Stimulated activated CD8-positive, alpha-beta memory T cell treated with anti-CD3 and anti-CD28 coated beads, Interleukin-4, amount 100 ng/mL, for 1 hour (primary cell): ENCODE data around the gene NHLRC4.

Experiments
- DNase-seq, 2 donors: peaks; one replicate each; pipeline ENCODE4 v3.0.0-alpha.2; 2020; ENCODE audit warnings: low read depth in 2 of 2, low spot score in 1 of 2

The NHLRC4 gene

GRCh38 chr16:552171-552570 lies 14.6 kb upstream of the NHLRC4 start:
- DNase-seq = no peak

GRCh38 chr16:553601-554296 lies 13.1 kb upstream of the NHLRC4 start:
- DNase-seq = no peak

GRCh38 chr16:554297-554621 lies 12.5 kb upstream of the NHLRC4 start:
- DNase-seq = no peak

- DNase-seq = no peak
These were observed 12.0 kb upstream of the NHLRC4 start for GRCh38 chr16:554640-555365.

- DNase-seq = no peak
These were observed 11.0 kb upstream of the NHLRC4 start for GRCh38 chr16:555528-556473.

GRCh38 chr16:556474-557173 lies 10.2 kb upstream of the NHLRC4 start:
- no peak for DNase-seq

- no peak for DNase-seq
These were observed 9.1 kb upstream of the NHLRC4 start for GRCh38 chr16:557463-558297.

GRCh38 chr16:558298-559020 lies 8.3 kb upstream of the NHLRC4 start:
- DNase-seq = no peak

GRCh38 chr16:559021-559380 lies 7.8 kb upstream of the NHLRC4 start:
- no peak for DNase-seq

GRCh38 chr16:559411-560203 lies 7.2 kb upstream of the NHLRC4 start:
- DNase-seq = no peak

GRCh38 chr16:560204-560700 lies 6.6 kb upstream of the NHLRC4 start, which contains the start of gene PRR35:
PRR35 (plus strand) TSS chr16:560394; CDS start chr16:563295, 2,901 bp downstream.
- DNase-seq = no peak

- no peak for DNase-seq
These were observed 5.9 kb upstream of the NHLRC4 start for GRCh38 chr16:560701-561412.

- DNase-seq = no peak
These were observed 5.4 kb upstream of the NHLRC4 start for GRCh38 chr16:561413-561794.

- no peak for DNase-seq
These were observed 4.6 kb upstream of the NHLRC4 start for GRCh38 chr16:561957-562938.

- DNase-seq = no peak
These were observed 3.6 kb upstream of the NHLRC4 start for GRCh38 chr16:563072-563644.

- no peak for DNase-seq
These were observed 2.0 kb upstream of the NHLRC4 start for GRCh38 chr16:564690-565418.
